Kidney (tissue), 14 donors: ENCODE results near the gene SLC45A1. TPM values are rescaled to one million over a fixed set of nuclear protein-coding genes. Genes with fewer than 3 reads are reported as not detected.

ENCODE experiments used
- DNase-seq, 5 donors: peaks; one replicate each; pipeline ENCODE4 v3.0.0-alpha.2; 2013 to 2020
- FAIRE-seq: peaks from 2 replicates; lab custom pipeline; 2012; peaks lifted over from hg19 to GRCh38; lab: Jason Lieb, UNC
- H3K27ac ChIP-seq, 2 donors: one replicate each; pipeline ENCODE4 v1.7.0; 2013; ENCODE audit warnings: low read depth in 2 of 2, low read length in 2 of 2, inconsistent platforms in 1 of 2
- H3K27me3 ChIP-seq: one replicate; pipeline ENCODE4 v1.7.1; 2013; ENCODE audit warnings: low read length, inconsistent platforms; ENCODE audit not compliant: control insufficient read depth, insufficient read depth
- H3K36me3 ChIP-seq, 3 donors: one replicate each; pipeline versions ENCODE4 v1.7.0 to v1.7.1; 2013; ENCODE audit warnings: low read length in 3 of 3, control low read depth in 1 of 3, inconsistent platforms in 1 of 3; ENCODE audit not compliant: insufficient read depth in 3 of 3, control insufficient read depth in 2 of 3
- H3K4me1 ChIP-seq, 3 donors: one replicate each; pipeline versions ENCODE4 v1.7.0 to v1.7.1; 2013; ENCODE audit warnings: low read length in 3 of 3, inconsistent platforms in 1 of 3, low read depth in 1 of 3; ENCODE audit not compliant: control insufficient read depth in 2 of 3, insufficient read depth in 2 of 3
- H3K4me3 ChIP-seq, 3 donors: one replicate each; pipeline versions ENCODE4 v1.7.0 to v1.8.1; 2013; ENCODE audit warnings: low read length in 3 of 3, control low read depth in 1 of 3, inconsistent platforms in 1 of 3
- H3K9ac ChIP-seq, 3 donors: one replicate each; pipeline versions ENCODE4 v1.7.0 to v1.7.1; 2013; ENCODE audit warnings: low read length in 3 of 3, control low read depth in 1 of 3, inconsistent platforms in 1 of 3
- H3K9me3 ChIP-seq, 3 donors: one replicate each; pipeline versions ENCODE4 v1.7.0 to v1.7.1; 2013; ENCODE audit warnings: low read length in 3 of 3, control low read depth in 1 of 3, inconsistent platforms in 1 of 3; ENCODE audit not compliant: control insufficient read depth in 2 of 3, insufficient read depth in 1 of 3
- intact Hi-C: fragments of 100-400 bp; cut with DNase I; formaldehyde crosslinking; loops from one replicate; pipeline ENCODE4 v1.11.1; 2022
- polyA plus RNA-seq: library from polyadenylated mRNA; stranded (reverse); fragments of 350-450 nt; fragmentation: Illumina TruSeq; extraction: RNeasy Lipid Tissue Mini Kit (QIAGEN cat#74804); gene quantifications from one replicate; pipeline ENCODE4 v1.2.3, GENCODE V29; 2014; ENCODE audit warnings: low read depth, low replicate concordance; ENCODE audit not compliant: insufficient read depth
- total RNA-seq: library from RNA; stranded (reverse); fragmentation: NEBNext Ultra II Directional; extraction: Animal tissue kit (Norgen Biotek cat#: 25700); gene quantifications from one replicate; pipeline ENCODE4 v1.2.1, GENCODE V29; 2021
- TF ChIP-seq, protein P1 (sequence below): IDR thresholded peaks from 3 replicates; pipeline ENCODE4 v1.5.1; 2012; ENCODE audit warnings: mild to moderate bottlenecking, moderate library complexity, borderline replicate concordance; ENCODE audit not compliant: insufficient read depth; ENCODE audit errors: extremely low read depth
- donor health status: control.
- donor health status: control.
- donor health status: control.
- donor health status: control.
- donor health status: control.
- donor health status: DM: yes; HTN: yes; CAD: no.
- donor health status: Normal renal cell carcinoma (clear cell type).

SLC45A1 gene
- total and polyA plus RNA-seq, 2 donors from 2014 or later, result 1.8 to 9.2 TPM

GRCh38 chr1:8330271-8331125, 12.6 kb downstream of the SLC45A1 start:
- no peaks in the 10 kb centered on the region for H3K9me3 ChIP-seq
- intact Hi-C loops, result no loop called here
- H3K36me3 ChIP-seq, result no peaks in the 10 kb centered on the region
- no peaks in the 10 kb centered on the region for H3K27me3 ChIP-seq
- FAIRE-seq (no peak), DNase-seq (peak in 1 of 5 donors; percentile 73)
- TF ChIP-seq, protein P1, sequence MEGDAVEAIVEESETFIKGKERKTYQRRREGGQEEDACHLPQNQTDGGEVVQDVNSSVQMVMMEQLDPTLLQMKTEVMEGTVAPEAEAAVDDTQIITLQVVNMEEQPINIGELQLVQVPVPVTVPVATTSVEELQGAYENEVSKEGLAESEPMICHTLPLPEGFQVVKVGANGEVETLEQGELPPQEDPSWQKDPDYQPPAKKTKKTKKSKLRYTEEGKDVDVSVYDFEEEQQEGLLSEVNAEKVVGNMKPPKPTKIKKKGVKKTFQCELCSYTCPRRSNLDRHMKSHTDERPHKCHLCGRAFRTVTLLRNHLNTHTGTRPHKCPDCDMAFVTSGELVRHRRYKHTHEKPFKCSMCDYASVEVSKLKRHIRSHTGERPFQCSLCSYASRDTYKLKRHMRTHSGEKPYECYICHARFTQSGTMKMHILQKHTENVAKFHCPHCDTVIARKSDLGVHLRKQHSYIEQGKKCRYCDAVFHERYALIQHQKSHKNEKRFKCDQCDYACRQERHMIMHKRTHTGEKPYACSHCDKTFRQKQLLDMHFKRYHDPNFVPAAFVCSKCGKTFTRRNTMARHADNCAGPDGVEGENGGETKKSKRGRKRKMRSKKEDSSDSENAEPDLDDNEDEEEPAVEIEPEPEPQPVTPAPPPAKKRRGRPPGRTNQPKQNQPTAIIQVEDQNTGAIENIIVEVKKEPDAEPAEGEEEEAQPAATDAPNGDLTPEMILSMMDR, result no peak
- H3K9ac ChIP-seq, result no peak overlapping the region
- no peak overlapping the region for H3K4me3 ChIP-seq
- H3K27ac ChIP-seq, result no peak overlapping the region
- no peaks in the 10 kb centered on the region for H3K4me1 ChIP-seq

DNA sequence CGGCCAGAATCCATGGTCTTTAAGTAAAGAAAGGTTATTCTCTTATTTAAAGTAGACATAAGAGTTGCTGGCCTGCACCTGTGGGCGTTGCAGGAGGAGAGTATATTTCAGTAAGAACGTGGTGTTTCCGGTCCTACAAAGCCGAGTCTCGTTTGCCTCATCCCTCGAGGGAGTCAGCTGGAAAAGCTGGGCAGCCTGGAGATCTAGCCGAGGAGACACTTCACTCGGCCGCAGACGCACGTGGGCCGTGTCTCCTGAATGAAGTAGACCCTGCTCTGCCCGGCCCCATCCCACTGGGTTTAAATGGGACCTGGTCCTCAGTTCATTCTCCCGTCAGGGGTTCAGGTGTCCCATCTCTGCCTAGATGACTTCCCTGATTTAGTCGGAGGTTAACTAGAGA, 14.9 kb downstream of the SLC45A1 start:
- intact Hi-C loops, result no loop called here
- H3K36me3 ChIP-seq, result no peaks in the 10 kb centered on the region
- FAIRE-seq, result no peak

GRCh38 chr1:8333246-8333987, 15.5 kb downstream of the SLC45A1 start:
- no peaks in the 10 kb centered on the region for H3K9me3 ChIP-seq
- TF ChIP-seq, protein P1, result no peak
- H3K27me3 ChIP-seq, result no peaks in the 10 kb centered on the region
- DNase-seq, result peak in 1 of 5 donors; percentile 35
- no peak overlapping the region for H3K4me3 ChIP-seq
- no peak overlapping the region for H3K27ac ChIP-seq
- no peaks in the 10 kb centered on the region for H3K36me3 ChIP-seq
- no peak for FAIRE-seq
- H3K4me1 ChIP-seq, result no peaks in the 10 kb centered on the region
- no peak overlapping the region for H3K9ac ChIP-seq
- intact Hi-C loops, result no loop called here

More for the DNA sequence above, 14.9 kb downstream of the SLC45A1 start:
- no peaks in the 10 kb centered on the region for H3K4me1 ChIP-seq
- H3K9me3 ChIP-seq, result no peaks in the 10 kb centered on the region
- no peak overlapping the region for H3K27ac ChIP-seq
- DNase-seq, result peak in 1 of 5 donors; percentile 37
- H3K4me3 ChIP-seq, result no peak overlapping the region
- no peaks in the 10 kb centered on the region for H3K27me3 ChIP-seq
- TF ChIP-seq, protein P1, result no peak
- H3K9ac ChIP-seq, result no peak overlapping the region
